Measurements from ENCODE around the gene TIMD4. TPM values are rescaled to one million over a fixed set of nuclear protein-coding genes. Genes with fewer than 3 reads are reported as not detected.
"Not testable (repeated sequence)": the region's sequence is repeated elsewhere in the genome, so short reads cannot be mapped to it uniquely, and the experiment has no call there.

TIMD4 gene
- total and polyA plus RNA-seq, 2 experiments from 2014 or later = not detected

DNA sequence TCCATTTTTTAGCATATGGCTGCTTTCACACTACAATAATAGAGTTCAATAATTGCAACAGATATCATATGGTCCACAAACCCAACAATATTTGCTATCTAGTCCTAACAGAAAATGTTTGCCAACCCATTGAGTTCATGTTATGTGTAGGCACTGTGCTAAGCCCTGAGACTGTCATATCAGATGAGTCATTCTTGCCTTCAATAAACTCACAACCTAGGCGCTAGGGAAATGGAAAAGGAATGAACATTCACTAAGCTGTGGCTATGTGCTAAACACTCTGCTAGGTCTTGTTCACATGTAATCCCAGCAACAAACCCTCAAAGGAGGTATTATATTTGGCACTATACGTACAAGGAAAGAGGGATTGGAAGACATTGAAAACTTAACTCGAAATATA lies 8.4 kb upstream of the TIMD4 start:
- Histone ChIP-seq H3K79me2 (replicated peaks; ENCODE audit: insufficient read depth) (no peaks in the 10 kb centered on the region), H3K9me2 (ENCODE audit: insufficient read depth) (no peaks in the 10 kb centered on the region), H3K27ac (ENCODE audit: low read depth) (no peak overlapping the region), H3K27me3 (ENCODE audit: insufficient read depth) (no peaks in the 10 kb centered on the region), H3K36me3 (ENCODE audit: insufficient read depth) (no peaks in the 10 kb centered on the region), H2AFZ (no peak overlapping the region), H3K4me3 (no peak overlapping the region), H4K20me1 (replicated peaks; ENCODE audit: insufficient read depth) (no peaks in the 10 kb centered on the region), H3K4me2 (no peak overlapping the region), H3K4me1 (ENCODE audit: insufficient read depth) (no peaks in the 10 kb centered on the region), H3F3A (replicated peaks; ENCODE audit: low read depth) (no peaks in the 10 kb centered on the region)
- TF ChIP-seq ZNF331 (CRISPR knock-in tag; IDR thresholded peaks at IDR 0.05; ENCODE audit: low read depth) = no peak
- no peak for TF ChIP-seq ZNF462 (CRISPR knock-in tag; IDR thresholded peaks at IDR 0.05)
- TF ChIP-seq JUNB (IDR thresholded peaks at IDR 0.05; ENCODE audit: unreplicated experiment) = no peak
- no peak for TF ChIP-seq CREB1 (CRISPR knock-in tag; IDR thresholded peaks at IDR 0.05; ENCODE audit: low read depth)
- no peak for TF ChIP-seq NANOG (IDR thresholded peaks at IDR 0.05; ENCODE audit: borderline replicate concordance)
- TF ChIP-seq, protein P1, sequence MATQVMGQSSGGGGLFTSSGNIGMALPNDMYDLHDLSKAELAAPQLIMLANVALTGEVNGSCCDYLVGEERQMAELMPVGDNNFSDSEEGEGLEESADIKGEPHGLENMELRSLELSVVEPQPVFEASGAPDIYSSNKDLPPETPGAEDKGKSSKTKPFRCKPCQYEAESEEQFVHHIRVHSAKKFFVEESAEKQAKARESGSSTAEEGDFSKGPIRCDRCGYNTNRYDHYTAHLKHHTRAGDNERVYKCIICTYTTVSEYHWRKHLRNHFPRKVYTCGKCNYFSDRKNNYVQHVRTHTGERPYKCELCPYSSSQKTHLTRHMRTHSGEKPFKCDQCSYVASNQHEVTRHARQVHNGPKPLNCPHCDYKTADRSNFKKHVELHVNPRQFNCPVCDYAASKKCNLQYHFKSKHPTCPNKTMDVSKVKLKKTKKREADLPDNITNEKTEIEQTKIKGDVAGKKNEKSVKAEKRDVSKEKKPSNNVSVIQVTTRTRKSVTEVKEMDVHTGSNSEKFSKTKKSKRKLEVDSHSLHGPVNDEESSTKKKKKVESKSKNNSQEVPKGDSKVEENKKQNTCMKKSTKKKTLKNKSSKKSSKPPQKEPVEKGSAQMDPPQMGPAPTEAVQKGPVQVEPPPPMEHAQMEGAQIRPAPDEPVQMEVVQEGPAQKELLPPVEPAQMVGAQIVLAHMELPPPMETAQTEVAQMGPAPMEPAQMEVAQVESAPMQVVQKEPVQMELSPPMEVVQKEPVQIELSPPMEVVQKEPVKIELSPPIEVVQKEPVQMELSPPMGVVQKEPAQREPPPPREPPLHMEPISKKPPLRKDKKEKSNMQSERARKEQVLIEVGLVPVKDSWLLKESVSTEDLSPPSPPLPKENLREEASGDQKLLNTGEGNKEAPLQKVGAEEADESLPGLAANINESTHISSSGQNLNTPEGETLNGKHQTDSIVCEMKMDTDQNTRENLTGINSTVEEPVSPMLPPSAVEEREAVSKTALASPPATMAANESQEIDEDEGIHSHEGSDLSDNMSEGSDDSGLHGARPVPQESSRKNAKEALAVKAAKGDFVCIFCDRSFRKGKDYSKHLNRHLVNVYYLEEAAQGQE (IDR thresholded peaks at IDR 0.05; ENCODE audit: unreplicated experiment) = no peak
- no peak for TF ChIP-seq CTCF (conservative IDR thresholded peaks at IDR 0.05; ENCODE audit: low read depth in 2 of 2)
- no peak for TF ChIP-seq ZNF114 (CRISPR knock-in tag; IDR thresholded peaks at IDR 0.05)
- TF ChIP-seq STAT1 (IDR thresholded peaks at IDR 0.05; ENCODE audit: unreplicated experiment) = no peak
- no peak for TF ChIP-seq ETS1 (IDR thresholded peaks at IDR 0.05)
- H3K27me3 Mint-ChIP-seq (ENCODE audit: insufficient read depth, low read depth, poor library complexity) = peaks cover 3% of the 10 kb centered on the region
- H3K27ac Mint-ChIP-seq = no peak overlapping the region
- no peak overlapping the region for H3K4me3 Mint-ChIP-seq
- ATAC-seq (no peak), DNase-seq (ENCODE audit: low spot score) (no peak)
- H3K9me3 Mint-ChIP-seq = no peaks in the 10 kb centered on the region
- H3K4me1 Mint-ChIP-seq = no peaks in the 10 kb centered on the region
- H3K36me3 Mint-ChIP-seq (ENCODE audit: low read depth) = no peaks in the 10 kb centered on the region

GRCh38 chr5:156967386-156967785 lies 4.4 kb upstream of the TIMD4 start:
- H3K27ac Mint-ChIP-seq, H3K4me3 Mint-ChIP-seq: not testable (repeated sequence)

More at GRCh38 chr5:156967386-156967785, 4.4 kb upstream of the TIMD4 start:
- not testable (repeated sequence) for H3K9me2 ChIP-seq (ENCODE audit: insufficient read depth); H3K27me3 ChIP-seq (ENCODE audit: insufficient read depth); H3K27ac ChIP-seq (ENCODE audit: low read depth); H3K36me3 ChIP-seq (ENCODE audit: insufficient read depth); H3K36me3 Mint-ChIP-seq (ENCODE audit: low read depth); H4K20me1 ChIP-seq (replicated peaks; ENCODE audit: insufficient read depth); H3K4me2 ChIP-seq; H3F3A ChIP-seq (replicated peaks; ENCODE audit: low read depth); H3K27me3 Mint-ChIP-seq (ENCODE audit: insufficient read depth, low read depth, poor library complexity); H2AFZ ChIP-seq; ATAC-seq; H3K9me3 Mint-ChIP-seq; H3K4me1 ChIP-seq (ENCODE audit: insufficient read depth); H3K79me2 ChIP-seq (replicated peaks; ENCODE audit: insufficient read depth); H3K4me3 ChIP-seq; DNase-seq (ENCODE audit: low spot score); H3K4me1 Mint-ChIP-seq
